Mucosa of stomach (tissue), 1 donor: ENCODE results near the gene ZIC2.

Experiments
- H3K27me3 ChIP-seq: one replicate; pipeline ENCODE4 v1.7.0; 2013; ENCODE audit warnings: mild to moderate bottlenecking, low read length; ENCODE audit not compliant: control insufficient read depth, insufficient read depth
- H3K36me3 ChIP-seq: one replicate; pipeline ENCODE4 v1.7.0; 2013; ENCODE audit warnings: low read length; ENCODE audit not compliant: control insufficient read depth, insufficient read depth
- H3K4me1 ChIP-seq: one replicate; pipeline ENCODE4 v1.7.0; 2013; ENCODE audit warnings: mild to moderate bottlenecking, low read length; ENCODE audit not compliant: control insufficient read depth, insufficient read depth
- H3K4me3 ChIP-seq: one replicate; pipeline ENCODE4 v1.7.0; 2013; ENCODE audit warnings: low read length
- H3K9ac ChIP-seq: one replicate; pipeline ENCODE4 v1.7.0; 2013; ENCODE audit warnings: mild to moderate bottlenecking, low read length, moderate library complexity
- H3K9me3 ChIP-seq: one replicate; pipeline ENCODE4 v1.7.0; 2013; ENCODE audit warnings: mild to moderate bottlenecking, low read length, moderate library complexity; ENCODE audit not compliant: control insufficient read depth
- donor health status: Pancreatic carcinoma.

Gene ZIC2

GRCh38 chr13:99977912-99978798, 3.4 kb upstream of the ZIC2 start:
- H3K9ac ChIP-seq = no peak overlapping the region
- H3K27me3 ChIP-seq = peaks cover 90% of the 10 kb centered on the region
- H3K4me3 ChIP-seq = no peak overlapping the region
- peaks cover 13% of the 10 kb centered on the region for H3K4me1 ChIP-seq
- no peaks in the 10 kb centered on the region for H3K9me3 ChIP-seq
- no peaks in the 10 kb centered on the region for H3K36me3 ChIP-seq

GRCh38 chr13:99978799-99979452, 2.7 kb upstream of the ZIC2 start:
- Histone ChIP-seq H3K27me3 (peaks cover 90% of the 10 kb centered on the region), H3K36me3 (no peaks in the 10 kb centered on the region), H3K4me3 (no peak overlapping the region), H3K9ac (no peak overlapping the region), H3K4me1 (peaks cover 13% of the 10 kb centered on the region), H3K9me3 (no peaks in the 10 kb centered on the region)

GRCh38 chr13:99979453-99980200, 2.0 kb upstream of the ZIC2 start:
- Histone ChIP-seq H3K4me1 (peaks cover 13% of the 10 kb centered on the region), H3K4me3 (no peak overlapping the region), H3K36me3 (no peaks in the 10 kb centered on the region), H3K27me3 (peaks cover 90% of the 10 kb centered on the region), H3K9me3 (no peaks in the 10 kb centered on the region), H3K9ac (no peak overlapping the region)

- peaks cover 13% of the 10 kb centered on the region for H3K4me1 ChIP-seq
- H3K36me3 ChIP-seq = no peaks in the 10 kb centered on the region
- H3K4me3 ChIP-seq = no peak overlapping the region
- no peak overlapping the region for H3K9ac ChIP-seq
- H3K27me3 ChIP-seq = peaks cover 89% of the 10 kb centered on the region
- no peaks in the 10 kb centered on the region for H3K9me3 ChIP-seq
Observed at GRCh38 chr13:99980201-99980823, 1.3 kb upstream of the ZIC2 start.

DNA sequence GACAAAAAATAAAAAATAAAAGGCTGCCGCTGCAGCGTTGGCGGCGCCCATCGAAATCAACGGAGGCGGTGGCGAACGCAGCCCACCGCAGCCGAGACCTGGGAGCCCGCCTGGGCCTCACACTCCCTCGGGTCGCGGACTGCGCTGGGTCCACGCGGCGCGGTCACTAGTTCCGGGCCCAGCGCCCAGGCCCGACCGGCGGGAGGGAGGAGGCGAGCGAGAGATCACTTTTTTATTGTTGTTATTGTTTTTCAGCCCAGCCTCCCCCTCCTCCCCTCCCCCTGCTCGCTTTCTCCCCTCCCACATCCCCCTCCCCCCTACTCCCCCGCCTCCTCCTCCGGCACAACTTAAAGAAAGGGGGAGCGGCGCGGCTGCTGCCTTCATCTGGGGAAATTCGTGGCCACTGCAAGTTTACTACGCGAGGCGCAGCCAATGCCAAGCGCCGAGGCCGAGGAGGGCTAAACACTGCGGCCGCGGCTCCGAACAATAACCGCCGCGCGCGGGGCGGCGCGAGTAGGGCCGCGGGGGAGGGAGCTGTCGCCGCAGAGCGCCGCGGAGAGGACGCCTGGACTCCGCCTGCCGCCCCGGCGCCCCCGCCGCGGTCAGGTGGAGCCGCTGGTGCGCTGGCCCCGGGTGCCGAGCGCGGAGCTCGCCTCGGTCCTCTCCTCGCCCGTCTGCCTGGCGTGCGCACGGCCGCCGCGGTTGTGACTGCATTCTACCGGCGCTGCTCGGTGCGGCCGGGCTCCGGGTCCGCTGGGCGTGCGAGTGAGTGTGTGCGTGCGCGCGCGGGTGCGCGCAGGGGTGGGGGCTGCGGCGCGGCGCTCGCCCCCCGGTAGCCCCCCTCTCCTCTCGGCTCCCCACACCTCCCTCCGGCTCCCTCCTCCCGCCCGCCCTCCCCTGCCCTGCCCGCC, 505 bp upstream of the ZIC2 start:
- peaks cover 85% of the 10 kb centered on the region for H3K27me3 ChIP-seq
- no peak overlapping the region for H3K9ac ChIP-seq
- H3K9me3 ChIP-seq = no peaks in the 10 kb centered on the region
- H3K4me1 ChIP-seq = peaks cover 13% of the 10 kb centered on the region
- H3K4me3 ChIP-seq = no peak overlapping the region
- no peaks in the 10 kb centered on the region for H3K36me3 ChIP-seq

- no peaks in the 10 kb centered on the region for H3K36me3 ChIP-seq
- no peaks in the 10 kb centered on the region for H3K9me3 ChIP-seq
- no peak overlapping the region for H3K9ac ChIP-seq
- H3K4me3 ChIP-seq = no peak overlapping the region
- peaks cover 13% of the 10 kb centered on the region for H3K4me1 ChIP-seq
- H3K27me3 ChIP-seq = peaks cover 85% of the 10 kb centered on the region
Observed at GRCh38 chr13:99982036-99982730, 599 bp downstream of the ZIC2 start.

DNA sequence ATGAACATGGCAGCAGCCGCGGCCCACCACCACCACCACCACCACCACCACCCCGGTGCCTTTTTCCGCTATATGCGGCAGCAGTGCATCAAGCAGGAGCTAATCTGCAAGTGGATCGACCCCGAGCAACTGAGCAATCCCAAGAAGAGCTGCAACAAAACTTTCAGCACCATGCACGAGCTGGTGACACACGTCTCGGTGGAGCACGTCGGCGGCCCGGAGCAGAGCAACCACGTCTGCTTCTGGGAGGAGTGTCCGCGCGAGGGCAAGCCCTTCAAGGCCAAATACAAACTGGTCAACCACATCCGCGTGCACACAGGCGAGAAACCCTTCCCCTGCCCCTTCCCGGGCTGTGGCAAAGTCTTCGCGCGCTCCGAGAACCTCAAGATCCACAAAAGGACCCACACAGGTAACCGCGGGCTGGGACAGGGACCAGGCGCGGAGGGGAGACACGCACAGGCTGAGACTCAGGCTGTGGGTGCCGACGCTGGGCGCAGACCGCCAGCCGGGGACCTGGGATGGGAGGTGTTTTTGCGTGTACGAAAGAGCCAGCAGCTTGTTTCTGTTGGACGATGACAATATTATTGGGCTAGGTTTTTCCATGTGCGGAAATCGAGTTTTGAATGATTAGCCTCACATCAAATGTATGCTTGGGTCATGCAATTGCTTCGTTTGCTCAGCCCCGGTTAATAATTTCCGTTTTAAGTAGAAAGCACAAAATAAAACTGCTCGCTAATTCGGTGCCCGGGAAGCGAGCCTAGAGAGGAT, 1.3 kb downstream of the ZIC2 start:
- H3K9ac ChIP-seq = no peak overlapping the region
- H3K4me3 ChIP-seq = no peak overlapping the region
- no peaks in the 10 kb centered on the region for H3K36me3 ChIP-seq
- H3K27me3 ChIP-seq = peaks cover 85% of the 10 kb centered on the region
- peaks cover 13% of the 10 kb centered on the region for H3K4me1 ChIP-seq
- H3K9me3 ChIP-seq = no peaks in the 10 kb centered on the region

DNA sequence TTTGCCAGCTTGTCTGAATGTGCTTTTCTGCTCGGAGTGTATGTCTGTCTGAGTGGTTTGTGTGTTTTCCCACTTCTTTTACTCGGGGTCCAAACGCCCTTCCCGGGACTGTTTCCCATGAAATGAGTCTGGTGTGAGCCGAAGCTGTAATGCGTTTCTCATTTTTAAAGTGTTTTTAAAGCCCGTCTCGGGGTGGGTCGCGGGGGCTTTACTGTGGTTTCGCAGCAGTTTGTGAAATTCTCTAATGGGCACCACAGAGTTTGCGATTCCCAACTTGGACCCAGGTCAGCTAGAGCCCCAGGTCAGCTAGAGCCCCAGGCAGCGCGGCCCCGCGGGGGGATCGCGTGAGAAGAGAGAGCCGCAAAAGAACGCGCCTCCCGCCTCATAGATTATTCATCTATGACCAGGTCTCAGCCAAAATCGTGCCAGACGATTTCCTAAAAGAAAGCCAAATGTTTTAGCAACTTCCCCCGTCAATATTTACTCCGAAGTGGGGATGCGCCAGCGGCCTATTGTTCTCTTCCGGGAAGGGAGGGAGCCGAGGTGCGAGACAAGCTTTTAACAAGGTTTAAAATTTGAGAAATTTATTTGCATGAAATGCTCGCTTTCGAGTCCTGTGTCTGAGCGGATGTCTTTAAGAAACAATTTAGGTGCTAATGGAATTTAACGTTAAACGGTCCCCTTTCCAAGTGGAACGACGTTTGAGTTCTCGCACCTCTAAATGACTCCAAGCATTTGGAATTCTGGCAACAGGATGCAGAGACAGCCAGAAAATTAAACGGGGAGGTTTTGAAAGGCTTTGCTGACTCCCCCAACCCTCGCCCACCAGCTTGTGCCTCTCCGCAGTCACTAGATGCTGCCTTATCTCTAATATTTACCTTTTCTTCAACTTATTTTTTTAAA, 2.2 kb downstream of the ZIC2 start:
- Histone ChIP-seq H3K9me3 (no peaks in the 10 kb centered on the region), H3K9ac (no peak overlapping the region), H3K4me1 (peaks cover 13% of the 10 kb centered on the region), H3K4me3 (no peak overlapping the region), H3K36me3 (no peaks in the 10 kb centered on the region), H3K27me3 (peaks cover 85% of the 10 kb centered on the region)

DNA sequence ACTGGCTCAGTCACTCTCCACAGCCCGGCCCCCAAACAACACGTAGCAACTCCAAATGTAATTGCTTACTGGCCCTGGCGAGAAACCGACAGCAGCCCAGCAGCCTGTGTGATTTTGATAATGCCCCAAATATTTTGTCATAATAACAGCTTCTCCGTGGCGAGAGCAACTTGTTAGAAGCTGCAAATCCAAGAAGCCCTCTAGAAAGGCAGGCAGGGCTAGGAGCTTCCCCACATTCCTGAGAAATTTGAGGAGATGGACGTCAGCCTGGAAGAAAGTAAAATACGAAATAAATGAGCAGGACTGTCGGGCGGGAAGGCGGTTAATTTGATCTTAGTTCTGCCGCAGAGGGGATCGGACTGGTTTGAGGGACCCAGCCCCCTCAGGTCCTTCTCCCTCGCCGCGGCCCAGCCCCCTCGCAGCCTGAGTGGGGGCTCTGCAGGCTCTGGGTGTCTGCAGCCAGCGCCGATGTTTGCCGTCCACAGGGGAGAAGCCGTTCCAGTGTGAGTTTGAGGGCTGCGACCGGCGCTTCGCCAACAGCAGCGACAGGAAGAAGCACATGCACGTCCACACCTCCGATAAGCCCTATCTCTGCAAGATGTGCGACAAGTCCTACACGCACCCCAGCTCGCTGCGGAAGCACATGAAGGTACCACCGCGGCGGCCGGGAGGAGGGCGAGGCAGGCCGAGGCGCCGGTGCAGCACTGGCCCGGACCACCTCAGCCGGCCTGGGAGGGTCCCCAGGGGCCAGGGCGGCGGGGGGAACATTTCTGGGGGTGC, 3.1 kb downstream of the ZIC2 start:
- no peak overlapping the region for H3K9ac ChIP-seq
- H3K36me3 ChIP-seq = no peaks in the 10 kb centered on the region
- no peak overlapping the region for H3K4me3 ChIP-seq

More for the DNA sequence above, 3.1 kb downstream of the ZIC2 start:
- Histone ChIP-seq H3K4me1 (peaks cover 17% of the 10 kb centered on the region), H3K27me3 (peaks cover 85% of the 10 kb centered on the region), H3K9me3 (no peaks in the 10 kb centered on the region)
